ENCODE measurements around the gene ATP8B4. TPM values are rescaled to one million over a fixed set of nuclear protein-coding genes. Genes with fewer than 3 reads are reported as not detected.
A peak's percentile ranks its signal among the peaks of the same experiment; 100 is the strongest.

ATP8B4 gene
- polyA plus RNA-seq, 1 of the 3 experiments (the other 2 are of a cell fraction) = 0.03 TPM

DNA sequence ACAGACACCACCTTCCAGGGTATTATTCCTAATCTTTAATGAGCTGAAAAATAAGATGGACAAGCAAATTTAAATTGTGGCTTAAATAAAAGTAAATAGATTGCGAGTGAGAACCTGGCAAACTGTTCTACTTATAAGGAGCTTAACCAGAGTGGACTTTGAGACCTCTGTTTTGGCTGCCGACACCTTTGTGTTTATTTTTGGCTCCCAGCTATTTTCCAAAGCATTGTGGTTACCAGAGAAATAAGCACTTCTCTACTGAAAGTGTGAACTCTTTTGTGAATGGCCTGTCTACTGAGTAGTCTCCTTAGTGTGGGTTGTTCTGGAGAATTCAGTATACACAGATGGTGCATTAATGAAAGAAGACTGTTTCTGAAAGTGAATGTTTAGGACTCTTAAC lies 109.4 kb downstream of the ATP8B4 start:
- Histone ChIP-seq H4K20me1 (ENCODE audit: insufficient read depth) (no peaks in the 10 kb centered on the region), H3K9me3 (no peaks in the 10 kb centered on the region), H3K4me1 (ENCODE audit: control insufficient read depth in 1 of 2, insufficient read depth in 2 of 2, low read depth in 1 of 2, low read length in 1 of 2) (no peaks in the 10 kb centered on the region), H3K27me3 (ENCODE audit: insufficient read depth) (no peaks in the 10 kb centered on the region), H3K9me2 (no peaks in the 10 kb centered on the region), H3K9ac (no peak overlapping the region), H2AFZ (ENCODE audit: low read depth) (no peak overlapping the region), H3K4me3 (ENCODE audit: low read depth in 2 of 2, low read length in 1 of 2) (no peak overlapping the region), H3F3A (replicated peaks; ENCODE audit: insufficient read depth) (no peaks in the 10 kb centered on the region), H3K36me3 (replicated peaks in 1 of 2; ENCODE audit: control insufficient read depth in 1 of 2, insufficient read depth in 2 of 2, low read length in 1 of 2) (no peaks in the 10 kb centered on the region), H3K4me2 (no peak overlapping the region), H3K79me2 (ENCODE audit: insufficient read depth) (no peaks in the 10 kb centered on the region), H3K27ac (ENCODE audit: low read depth in 2 of 2, low read length in 1 of 2) (no peak overlapping the region)
- WGBS (ENCODE audit: low lambda C conversion rate) = 47% methylated on average over 2 of the region's 2 CpGs
- TF ChIP-seq, protein P1, sequence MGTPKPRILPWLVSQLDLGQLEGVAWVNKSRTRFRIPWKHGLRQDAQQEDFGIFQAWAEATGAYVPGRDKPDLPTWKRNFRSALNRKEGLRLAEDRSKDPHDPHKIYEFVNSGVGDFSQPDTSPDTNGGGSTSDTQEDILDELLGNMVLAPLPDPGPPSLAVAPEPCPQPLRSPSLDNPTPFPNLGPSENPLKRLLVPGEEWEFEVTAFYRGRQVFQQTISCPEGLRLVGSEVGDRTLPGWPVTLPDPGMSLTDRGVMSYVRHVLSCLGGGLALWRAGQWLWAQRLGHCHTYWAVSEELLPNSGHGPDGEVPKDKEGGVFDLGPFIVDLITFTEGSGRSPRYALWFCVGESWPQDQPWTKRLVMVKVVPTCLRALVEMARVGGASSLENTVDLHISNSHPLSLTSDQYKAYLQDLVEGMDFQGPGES (IDR thresholded peaks at IDR 0.05; ENCODE audit: low read depth, low read length) = no peak
- TF ChIP-seq SMC3 (IDR thresholded peaks at IDR 0.05; ENCODE audit: low read depth, low read length) (no peak), YY1 (IDR thresholded peaks at IDR 0.05; ENCODE audit: low read depth) (no peak), PBX3 (IDR thresholded peaks at IDR 0.05) (no peak), RCOR1 (IDR thresholded peaks at IDR 0.05; ENCODE audit: low read length) (no peak), MXI1 (IDR thresholded peaks at IDR 0.05; ENCODE audit: low read depth, low read length) (no peak), FOXM1 (IDR thresholded peaks at IDR 0.05; ENCODE audit: low read depth) (no peak)
- DNase-seq = no peak
- POLR2A ChIA-PET = no interaction called here
- CTCF ChIA-PET = interaction anchor here (0.6 to 1.0 kb wide), 4 partner anchors 16 to 774 kb away, joined by 3 to 5 read pairs (median 3); no protein-coding TSS in a partner anchor

DNA sequence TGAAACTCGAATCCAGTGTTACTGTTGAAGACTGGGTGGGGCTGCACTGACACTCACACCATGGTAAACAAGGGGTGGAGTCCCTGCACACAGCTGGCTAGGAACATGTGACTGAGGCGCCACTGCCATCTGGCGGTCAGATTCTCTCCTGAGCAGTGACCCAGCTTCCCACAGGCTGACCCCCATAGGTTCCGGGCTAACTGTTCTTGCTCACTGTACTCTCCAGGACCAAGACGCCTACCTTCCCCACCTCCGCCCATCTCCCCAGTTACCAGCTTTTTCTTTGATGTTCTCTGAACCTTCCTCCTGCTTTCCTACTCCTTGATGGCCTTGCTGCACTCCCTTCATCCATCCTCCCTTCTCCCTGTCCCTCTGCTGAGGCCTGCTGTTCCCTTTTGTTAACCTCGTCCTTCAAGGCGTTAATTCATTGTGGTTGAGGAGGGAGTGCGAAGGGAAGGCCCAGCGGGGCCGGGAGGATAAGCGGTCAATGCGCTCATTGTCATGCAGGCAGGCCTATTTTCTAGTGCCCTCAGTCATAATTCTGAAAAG lies 115.2 kb downstream of the ATP8B4 start:
- Histone ChIP-seq H3K79me2 (ENCODE audit: insufficient read depth) (no peaks in the 10 kb centered on the region), H3K27me3 (ENCODE audit: insufficient read depth) (no peaks in the 10 kb centered on the region), H2AFZ (ENCODE audit: low read depth) (no peak overlapping the region), H3K9ac (no peak overlapping the region), H3K4me2 (no peak overlapping the region), H4K20me1 (ENCODE audit: insufficient read depth) (no peaks in the 10 kb centered on the region), H3K36me3 (replicated peaks in 1 of 2; ENCODE audit: control insufficient read depth in 1 of 2, insufficient read depth in 2 of 2, low read length in 1 of 2) (no peaks in the 10 kb centered on the region), H3K9me3 (no peaks in the 10 kb centered on the region), H3K27ac (ENCODE audit: low read depth in 2 of 2, low read length in 1 of 2) (no peak overlapping the region; a peak in 1 of 4 replicates), H3K9me2 (no peaks in the 10 kb centered on the region), H3K4me1 (ENCODE audit: control insufficient read depth in 1 of 2, insufficient read depth in 2 of 2, low read depth in 1 of 2, low read length in 1 of 2) (no peaks in the 10 kb centered on the region; a peak in 1 of 4 replicates), H3K4me3 (ENCODE audit: low read depth in 2 of 2, low read length in 1 of 2) (no peak overlapping the region), H3F3A (replicated peaks; ENCODE audit: insufficient read depth) (no peaks in the 10 kb centered on the region)
- 63% methylated on average over 11 of the region's 13 CpGs for WGBS (ENCODE audit: low lambda C conversion rate)
- DNase-seq = peak; percentile 68
- peak; percentile 84 for TF ChIP-seq SMC3 (IDR thresholded peaks at IDR 0.05; ENCODE audit: low read depth, low read length)
- peak; percentile 24 for TF ChIP-seq CHD2 (IDR thresholded peaks at IDR 0.05; ENCODE audit: low read length, partially characterized antibody)
- TF ChIP-seq RCOR1 (IDR thresholded peaks at IDR 0.05; ENCODE audit: low read length) = peak; percentile 44; the same call in 1 of the 2 replicates
- peak; percentile 79; the same call in 1 of the 2 replicates for TF ChIP-seq USF1 (IDR thresholded peaks at IDR 0.05; ENCODE audit: borderline replicate concordance, low read depth)
- TF ChIP-seq, protein P2, sequence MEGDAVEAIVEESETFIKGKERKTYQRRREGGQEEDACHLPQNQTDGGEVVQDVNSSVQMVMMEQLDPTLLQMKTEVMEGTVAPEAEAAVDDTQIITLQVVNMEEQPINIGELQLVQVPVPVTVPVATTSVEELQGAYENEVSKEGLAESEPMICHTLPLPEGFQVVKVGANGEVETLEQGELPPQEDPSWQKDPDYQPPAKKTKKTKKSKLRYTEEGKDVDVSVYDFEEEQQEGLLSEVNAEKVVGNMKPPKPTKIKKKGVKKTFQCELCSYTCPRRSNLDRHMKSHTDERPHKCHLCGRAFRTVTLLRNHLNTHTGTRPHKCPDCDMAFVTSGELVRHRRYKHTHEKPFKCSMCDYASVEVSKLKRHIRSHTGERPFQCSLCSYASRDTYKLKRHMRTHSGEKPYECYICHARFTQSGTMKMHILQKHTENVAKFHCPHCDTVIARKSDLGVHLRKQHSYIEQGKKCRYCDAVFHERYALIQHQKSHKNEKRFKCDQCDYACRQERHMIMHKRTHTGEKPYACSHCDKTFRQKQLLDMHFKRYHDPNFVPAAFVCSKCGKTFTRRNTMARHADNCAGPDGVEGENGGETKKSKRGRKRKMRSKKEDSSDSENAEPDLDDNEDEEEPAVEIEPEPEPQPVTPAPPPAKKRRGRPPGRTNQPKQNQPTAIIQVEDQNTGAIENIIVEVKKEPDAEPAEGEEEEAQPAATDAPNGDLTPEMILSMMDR (IDR thresholded peaks at IDR 0.05) = peak; percentile 71
- TF ChIP-seq, protein P3, sequence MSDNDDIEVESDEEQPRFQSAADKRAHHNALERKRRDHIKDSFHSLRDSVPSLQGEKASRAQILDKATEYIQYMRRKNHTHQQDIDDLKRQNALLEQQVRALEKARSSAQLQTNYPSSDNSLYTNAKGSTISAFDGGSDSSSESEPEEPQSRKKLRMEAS (IDR thresholded peaks at IDR 0.05; ENCODE audit: low read depth) = peak; percentile 54; the same call in 1 of the 2 replicates
- no peak for TF ChIP-seq JUND (IDR thresholded peaks at IDR 0.05)
- TF ChIP-seq ELF1 (IDR thresholded peaks at IDR 0.05) = no peak
- TF ChIP-seq MXI1 (IDR thresholded peaks at IDR 0.05; ENCODE audit: low read depth, low read length) = peak; percentile 49; the same call in 1 of the 2 replicates
- no peak for TF ChIP-seq ZBTB33 (IDR thresholded peaks at IDR 0.05; ENCODE audit: borderline replicate concordance, low read depth)
- peak; percentile 93 for TF ChIP-seq RAD21 (IDR thresholded peaks at IDR 0.05; ENCODE audit: low read length)
- ChIA-PET CTCF (interaction anchor here (0.5 to 6.0 kb wide), 46 partner anchors 10 to 1145 kb away, joined by 3 to 116 read pairs (median 4); partner anchors contain the start of genes DTWD1, FAM227B and FGF7), POLR2A (interaction anchor here (0.6 to 0.8 kb wide), 2 partner anchors 116 to 768 kb away, joined by 3 read pairs; no protein-coding TSS in a partner anchor)

All from SK-N-SH (cell line).